Endothelial cell of umbilical vein (primary cell): Measurements from ENCODE around the gene ARHGEF19.

ENCODE experiments used
- EZH2 ChIP-seq: IDR thresholded peaks from 2 replicates; pipeline ENCODE4 v1.6.1; 2012; ENCODE audit warnings: borderline replicate concordance, low read depth, mild to moderate bottlenecking, moderate library complexity, low read length, inconsistent platforms; ENCODE audit not compliant: severe bottlenecking
- FOS ChIP-seq: IDR thresholded peaks from 2 replicates; pipeline ENCODE4 v1.6.1; 2011; ENCODE audit warnings: mild to moderate bottlenecking, low read length, moderate library complexity, borderline replicate concordance; ENCODE audit not compliant: insufficient read depth
- GATA2 ChIP-seq: IDR thresholded peaks from 2 replicates; pipeline ENCODE4 v1.7.0; 2011; ENCODE audit warnings: low read depth, mild to moderate bottlenecking, moderate library complexity, mixed read lengths, low read length; ENCODE audit not compliant: insufficient read length, insufficient read depth
- POLR2A ChIP-seq: IDR thresholded peaks from 2 replicates; pipeline ENCODE4 v1.6.1; 2012; ENCODE audit warnings: low read depth, mild to moderate bottlenecking, control low read depth, low read length
- TF ChIP-seq, protein P1 (sequence below): IDR thresholded peaks from 2 replicates; pipeline ENCODE4 v1.6.1; 2011; ENCODE audit not compliant: insufficient read depth, insufficient read length
- TF ChIP-seq, protein P2 (sequence below), 2 donors: IDR thresholded peaks; 1 replicate in 1 of 2; 2 replicates in 1 of 2; pipeline ENCODE4 v1.5.1; 2011; ENCODE audit warnings: low read length in 2 of 2, mild to moderate bottlenecking in 2 of 2, moderate library complexity in 2 of 2, control low read depth in 1 of 2, inconsistent platforms in 1 of 2, low read depth in 1 of 2; ENCODE audit not compliant: insufficient read depth in 1 of 2; ENCODE audit errors: extremely low read depth in 1 of 2

DNA sequence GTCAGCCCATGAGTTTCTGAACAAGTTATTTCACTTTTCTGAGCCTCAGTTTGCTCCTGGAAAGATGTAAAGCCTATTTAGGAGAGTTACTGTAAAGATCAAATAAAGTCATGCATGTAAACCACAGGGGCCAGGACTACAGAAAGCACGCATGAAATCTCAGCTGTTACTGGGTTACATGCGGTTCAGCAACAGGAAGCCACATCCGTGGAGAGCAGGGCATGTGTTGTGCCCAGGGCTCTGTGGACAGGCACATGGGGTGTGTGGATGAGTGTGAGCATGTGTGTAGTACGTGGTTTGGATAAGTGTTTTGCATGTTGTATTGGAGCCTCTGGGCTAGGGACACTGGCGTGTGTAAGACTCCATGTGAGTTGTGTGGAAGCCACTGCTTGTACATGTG, 54.4 kb downstream of the ARHGEF19 start:
- TF ChIP-seq, protein P1, sequence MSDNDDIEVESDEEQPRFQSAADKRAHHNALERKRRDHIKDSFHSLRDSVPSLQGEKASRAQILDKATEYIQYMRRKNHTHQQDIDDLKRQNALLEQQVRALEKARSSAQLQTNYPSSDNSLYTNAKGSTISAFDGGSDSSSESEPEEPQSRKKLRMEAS = no peak
- no peak for TF ChIP-seq FOS
- no peak for TF ChIP-seq EZH2
- no peak for TF ChIP-seq GATA2
- TF ChIP-seq POLR2A = no peak
- TF ChIP-seq, protein P2, sequence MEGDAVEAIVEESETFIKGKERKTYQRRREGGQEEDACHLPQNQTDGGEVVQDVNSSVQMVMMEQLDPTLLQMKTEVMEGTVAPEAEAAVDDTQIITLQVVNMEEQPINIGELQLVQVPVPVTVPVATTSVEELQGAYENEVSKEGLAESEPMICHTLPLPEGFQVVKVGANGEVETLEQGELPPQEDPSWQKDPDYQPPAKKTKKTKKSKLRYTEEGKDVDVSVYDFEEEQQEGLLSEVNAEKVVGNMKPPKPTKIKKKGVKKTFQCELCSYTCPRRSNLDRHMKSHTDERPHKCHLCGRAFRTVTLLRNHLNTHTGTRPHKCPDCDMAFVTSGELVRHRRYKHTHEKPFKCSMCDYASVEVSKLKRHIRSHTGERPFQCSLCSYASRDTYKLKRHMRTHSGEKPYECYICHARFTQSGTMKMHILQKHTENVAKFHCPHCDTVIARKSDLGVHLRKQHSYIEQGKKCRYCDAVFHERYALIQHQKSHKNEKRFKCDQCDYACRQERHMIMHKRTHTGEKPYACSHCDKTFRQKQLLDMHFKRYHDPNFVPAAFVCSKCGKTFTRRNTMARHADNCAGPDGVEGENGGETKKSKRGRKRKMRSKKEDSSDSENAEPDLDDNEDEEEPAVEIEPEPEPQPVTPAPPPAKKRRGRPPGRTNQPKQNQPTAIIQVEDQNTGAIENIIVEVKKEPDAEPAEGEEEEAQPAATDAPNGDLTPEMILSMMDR (IDR thresholded peaks at IDR 0.05; ENCODE audit: extremely low read depth in 1 of 2, insufficient read depth in 1 of 2, low read depth in 1 of 2, low read length in 2 of 2) = no peak
